Mucosa of descending colon (tissue), 3 donors: Measurements from ENCODE around the gene PHOSPHO2. TPM values are rescaled to one million over a fixed set of nuclear protein-coding genes. Genes with fewer than 3 reads are reported as not detected.

ENCODE experiments used
- ATAC-seq: fragments of 200-7000 bp; cut with Tn5 transposase; one replicate; pipeline ENCODE4 v1.9.1; 2020; ENCODE audit warnings: mild to moderate bottlenecking, moderate library complexity
- DNase-seq, 3 donors: peaks; one replicate each; pipeline ENCODE4 v3.0.0-alpha.2; 2020
- H3K36me3 ChIP-seq: fragments of 200-600 bp; one replicate; pipeline ENCODE4 v1.8.0; 2021; ENCODE audit warnings: low read depth, mild to moderate bottlenecking
- H3K4me1 ChIP-seq: fragments of 200-600 bp; one replicate; pipeline ENCODE4 v1.8.0; 2021; ENCODE audit warnings: low read depth, mild to moderate bottlenecking
- H3K4me3 ChIP-seq: fragments of 200-600 bp; one replicate; pipeline ENCODE4 v1.8.0; 2021; ENCODE audit warnings: mild to moderate bottlenecking
- H3K9me3 ChIP-seq: fragments of 200-600 bp; one replicate; pipeline ENCODE4 v1.8.0; 2021; ENCODE audit warnings: mild to moderate bottlenecking
- CTCF ChIP-seq: fragments of 200-600 bp; IDR thresholded peaks from one replicate; pipeline ENCODE4 v1.8.0; 2022; ENCODE audit warnings: antibody characterized with exemption, mild to moderate bottlenecking
- intact Hi-C, 2 donors: fragments of 100-400 bp; cut with DNase I in 1 of 2; cut with micrococcal nuclease in 1 of 2; formaldehyde crosslinking; loops; one replicate each; pipeline versions ENCODE4 v1.11.0 to v1.11.1; 2022; cut with DNase I, micrococcal nuclease
- total RNA-seq, 3 donors: library from RNA; stranded (reverse); fragmentation: NEBNext Ultra II Directional in 2 of 3; extraction: Animal tissue kit (Norgen Biotek cat#: 25700) in 2 of 3; gene quantifications; one replicate each; pipeline versions ENCODE4 v1.2.1 to v1.2.4, GENCODE V29; 2021 to 2023
- donor health status: DM: no; HTN: no; CAD: no; lungs with moderate emphysema.
- donor health status: DM: no; HTN: no; CAD: no.
- donor health status: DM: no; HTN: yes; CAD: no.

The PHOSPHO2 gene
- total RNA-seq, 3 donors from 2014 or later, result 7.3 to 11.4 (median 10.7) TPM

GRCh38 chr2:169739351-169739750 is 45.1 kb downstream of the PHOSPHO2 start:
- intact Hi-C loops, result no loop called here
- Histone ChIP-seq H3K36me3 (no peaks in the 10 kb centered on the region), H3K9me3 (no peaks in the 10 kb centered on the region), H3K4me1 (peaks cover 8% of the 10 kb centered on the region), H3K4me3 (no peak overlapping the region)
- ATAC-seq (peak; percentile 28), DNase-seq (no peak)
- no peak for TF ChIP-seq CTCF

GRCh38 chr2:169743549-169743948 is 49.3 kb downstream of the PHOSPHO2 start:
- no peak for TF ChIP-seq CTCF
- intact Hi-C loops, result no loop called here
- H3K9me3 ChIP-seq, result no peaks in the 10 kb centered on the region
- H3K36me3 ChIP-seq, result no peaks in the 10 kb centered on the region
- no peak for DNase-seq
- no peak overlapping the region for H3K4me3 ChIP-seq
- H3K4me1 ChIP-seq, result no peaks in the 10 kb centered on the region
- no peak for ATAC-seq

GRCh38 chr2:169746240-169746639 is 52.0 kb downstream of the PHOSPHO2 start:
- Histone ChIP-seq H3K4me1 (no peaks in the 10 kb centered on the region), H3K9me3 (no peaks in the 10 kb centered on the region), H3K4me3 (no peak overlapping the region), H3K36me3 (no peaks in the 10 kb centered on the region)
- intact Hi-C loops, result no loop called here
- no peak for TF ChIP-seq CTCF
- ATAC-seq, result peak; percentile 14
- DNase-seq, result no peak

- no peaks in the 10 kb centered on the region for H3K36me3 ChIP-seq
- no peak for DNase-seq
- H3K4me3 ChIP-seq, result no peak overlapping the region
- no peak for ATAC-seq
- no peaks in the 10 kb centered on the region for H3K4me1 ChIP-seq
- no peak for TF ChIP-seq CTCF
- H3K9me3 ChIP-seq, result no peaks in the 10 kb centered on the region
- intact Hi-C loops, result no loop called here
These were observed 54.0 kb downstream of the PHOSPHO2 start for GRCh38 chr2:169748319-169748718.

Other genes starting within 250 kb of the PHOSPHO2 start
- 1 to 10 TPM; 2.7 to 7.1 (median 4.4) TPM for gene BBS5, start 215.0 kb upstream of the PHOSPHO2 start, total RNA-seq
- 1 to 10 TPM; 1.1 to 1.5 (median 1.1) TPM for gene KLHL41, start 184.8 kb upstream of the PHOSPHO2 start, total RNA-seq
- gene FASTKD1, start 120.6 kb upstream of the PHOSPHO2 start, total RNA-seq, result 10 to 100 TPM; 44.4 to 70.5 (median 58.6) TPM
- gene PPIG, start 110.1 kb upstream of the PHOSPHO2 start, total RNA-seq, result 10 to 100 TPM; 45.8 to 66.9 (median 49.2) TPM
- not detected for gene CFAP210, start 64 bp upstream of the PHOSPHO2 start, total RNA-seq
- gene KLHL23, start 39.4 kb downstream of the PHOSPHO2 start, total RNA-seq, result 10 to 100 TPM; 12.1 to 57.4 (median 13.1) TPM
- gene SSB, start 104.4 kb downstream of the PHOSPHO2 start, total RNA-seq, result 10 to 100 TPM; 29.2 to 72.3 (median 52.9) TPM
- gene METTL5, start 130.4 kb downstream of the PHOSPHO2 start, total RNA-seq, result 10 to 100 TPM; 33.3 to 60.3 (median 42.3) TPM
- 10 to 100 TPM; 32.5 to 65.8 (median 39.6) TPM for gene UBR3, start 133.0 kb downstream of the PHOSPHO2 start, total RNA-seq